K562 (cell line): ENCODE measurements around the gene TBX6. TPM values are rescaled to one million over a fixed set of nuclear protein-coding genes. Genes with fewer than 3 reads are reported as not detected.
A peak's percentile ranks its signal among the peaks of the same experiment; 100 is the strongest.

Source experiments
- ARHGAP35 ChIP-seq: fragments of 450-650 bp; IDR thresholded peaks from 2 replicates; pipeline ENCODE4 v1.6.1; 2018; ENCODE audit not compliant: partially characterized antibody
- CSDE1 ChIP-seq, 2 experiments: fragments of 450-650 bp; IDR thresholded peaks; 2 replicates each; pipeline ENCODE4 v1.6.1; 2016; ENCODE audit warnings: mild to moderate bottlenecking in 1 of 2
- ETV5 ChIP-seq: sonication (generic); formaldehyde crosslinking; IDR thresholded peaks from 2 replicates; pipeline ENCODE4 v1.4.0; 2020; ENCODE audit warnings: low read depth, mild to moderate bottlenecking, missing genetic modification reagents
- HINFP ChIP-seq: fragments of 450-650 bp; conservative IDR thresholded peaks from 2 replicates; pipeline ENCODE4 v1.6.1; 2016; ENCODE audit warnings: missing genetic modification characterization, low read depth, mild to moderate bottlenecking, control low read depth, missing compliant biosample characterization
- MAZ ChIP-seq, 2 experiments: fragments of 450-650 bp in 1 of 2; sonication (generic) in 1 of 2; formaldehyde crosslinking; IDR thresholded peaks in 1 of 2; conservative IDR thresholded peaks in 1 of 2; 2 replicates each; pipeline versions ENCODE4 v1.4.0 to v1.5.0; 2020; ENCODE audit warnings: mild to moderate bottlenecking in 1 of 2, missing genetic modification reagents in 1 of 2
- RBM22 ChIP-seq: fragments of 200-400 bp; formaldehyde crosslinking; IDR thresholded peaks from 2 replicates; pipeline ENCODE4 v1.6.1; 2018; ENCODE audit warnings: low read length, low read depth; ENCODE audit not compliant: poor library complexity, severe bottlenecking
- SMAD1 ChIP-seq: fragments of 150-350 bp; IDR thresholded peaks from 2 replicates; pipeline ENCODE4 v1.6.1; 2014; ENCODE audit warnings: low read length, low read depth; ENCODE audit not compliant: partially characterized antibody
- ZBTB9 ChIP-seq: fragments of 450-650 bp; formaldehyde crosslinking; IDR thresholded peaks from 2 replicates; pipeline ENCODE4 v1.4.0; 2020; ENCODE audit warnings: mild to moderate bottlenecking, moderate library complexity
- ZNF707 ChIP-seq: fragments of 250-450 bp; sonication (Bioruptor Pico); conservative IDR thresholded peaks from 2 replicates; pipeline ENCODE4 v1.8.0; 2022; ENCODE audit warnings: inconsistent platforms, mild to moderate bottlenecking, moderate library complexity
- polyA plus RNA-seq, 8 experiments: library from polyadenylated mRNA; depleted of rRNA in 4 of 8; stranded (reverse) in 5 of 8; unstranded in 3 of 8; fragments of >200 nt; fragmentation: Nextera tagmentation in 2 of 8; fragmentation: Illumina TruSeq in 1 of 8; extraction: Ambion mirVana in 2 of 8; extraction: Trizol in 1 of 8; gene quantifications; 2 replicates each; pipeline versions ENCODE4 v1.2.1 to v1.2.3, GENCODE V29; 2011 to 2014; ENCODE audit warnings: inconsistent platforms in 1 of 8, missing spikeins in 1 of 8
- total RNA-seq, 7 experiments: library from RNA; depleted of rRNA in 6 of 7; stranded (reverse); fragments of >200 nt in 6 of 7; fragmentation: Illumina TruSeq in 2 of 7; extraction: Trizol in 2 of 7; gene quantifications; 2 replicates each; pipeline versions ENCODE4 v1.2.1 to v1.2.3, GENCODE V29; 2011 to 2021; ENCODE audit warnings: low replicate concordance in 1 of 7
- TF ChIP-seq, protein P1 (sequence below): sonication (generic); formaldehyde crosslinking; IDR thresholded peaks from 2 replicates; pipeline ENCODE4 v1.8.0; 2022; ENCODE audit warnings: mild to moderate bottlenecking, missing genetic modification reagents
- TF ChIP-seq, protein P2 (sequence below): fragments of 250-450 bp; sonication (Bioruptor Pico); IDR thresholded peaks from 2 replicates; pipeline ENCODE4 v1.9.0; 2021; ENCODE audit warnings: mild to moderate bottlenecking, inconsistent platforms
- TF ChIP-seq, protein P3 (sequence below): conservative IDR thresholded peaks from 2 replicates; pipeline ENCODE4 v1.6.1; 2011; ENCODE audit warnings: low read depth, mild to moderate bottlenecking, low read length; ENCODE audit not compliant: control insufficient read depth
- TF ChIP-seq, protein P4 (sequence below): fragments of 450-650 bp; IDR thresholded peaks from 2 replicates; pipeline ENCODE4 v1.6.1; 2016; ENCODE audit warnings: low read depth, mild to moderate bottlenecking, moderate library complexity

TBX6 gene
- total and polyA plus RNA-seq, 9 of the 15 experiments (the other 6 are each of a cell fraction or from before 2014, with no cell fraction given) = 0.07 to 0.58 (median 0.11) TPM; not detected in 2

- no peak for TF ChIP-seq HINFP (tag)
- peak; percentile 84 for TF ChIP-seq ETV5 (CRISPR knock-in tag)
- TF ChIP-seq, protein P1, sequence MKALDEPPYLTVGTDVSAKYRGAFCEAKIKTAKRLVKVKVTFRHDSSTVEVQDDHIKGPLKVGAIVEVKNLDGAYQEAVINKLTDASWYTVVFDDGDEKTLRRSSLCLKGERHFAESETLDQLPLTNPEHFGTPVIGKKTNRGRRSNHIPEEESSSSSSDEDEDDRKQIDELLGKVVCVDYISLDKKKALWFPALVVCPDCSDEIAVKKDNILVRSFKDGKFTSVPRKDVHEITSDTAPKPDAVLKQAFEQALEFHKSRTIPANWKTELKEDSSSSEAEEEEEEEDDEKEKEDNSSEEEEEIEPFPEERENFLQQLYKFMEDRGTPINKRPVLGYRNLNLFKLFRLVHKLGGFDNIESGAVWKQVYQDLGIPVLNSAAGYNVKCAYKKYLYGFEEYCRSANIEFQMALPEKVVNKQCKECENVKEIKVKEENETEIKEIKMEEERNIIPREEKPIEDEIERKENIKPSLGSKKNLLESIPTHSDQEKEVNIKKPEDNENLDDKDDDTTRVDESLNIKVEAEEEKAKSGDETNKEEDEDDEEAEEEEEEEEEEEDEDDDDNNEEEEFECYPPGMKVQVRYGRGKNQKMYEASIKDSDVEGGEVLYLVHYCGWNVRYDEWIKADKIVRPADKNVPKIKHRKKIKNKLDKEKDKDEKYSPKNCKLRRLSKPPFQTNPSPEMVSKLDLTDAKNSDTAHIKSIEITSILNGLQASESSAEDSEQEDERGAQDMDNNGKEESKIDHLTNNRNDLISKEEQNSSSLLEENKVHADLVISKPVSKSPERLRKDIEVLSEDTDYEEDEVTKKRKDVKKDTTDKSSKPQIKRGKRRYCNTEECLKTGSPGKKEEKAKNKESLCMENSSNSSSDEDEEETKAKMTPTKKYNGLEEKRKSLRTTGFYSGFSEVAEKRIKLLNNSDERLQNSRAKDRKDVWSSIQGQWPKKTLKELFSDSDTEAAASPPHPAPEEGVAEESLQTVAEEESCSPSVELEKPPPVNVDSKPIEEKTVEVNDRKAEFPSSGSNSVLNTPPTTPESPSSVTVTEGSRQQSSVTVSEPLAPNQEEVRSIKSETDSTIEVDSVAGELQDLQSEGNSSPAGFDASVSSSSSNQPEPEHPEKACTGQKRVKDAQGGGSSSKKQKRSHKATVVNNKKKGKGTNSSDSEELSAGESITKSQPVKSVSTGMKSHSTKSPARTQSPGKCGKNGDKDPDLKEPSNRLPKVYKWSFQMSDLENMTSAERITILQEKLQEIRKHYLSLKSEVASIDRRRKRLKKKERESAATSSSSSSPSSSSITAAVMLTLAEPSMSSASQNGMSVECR (CRISPR knock-in tag) = peak; percentile 77
- peak; percentile 88 for TF ChIP-seq SMAD1
- no peak for TF ChIP-seq ZNF707 (CRISPR knock-in tag)
- TF ChIP-seq, protein P2, sequence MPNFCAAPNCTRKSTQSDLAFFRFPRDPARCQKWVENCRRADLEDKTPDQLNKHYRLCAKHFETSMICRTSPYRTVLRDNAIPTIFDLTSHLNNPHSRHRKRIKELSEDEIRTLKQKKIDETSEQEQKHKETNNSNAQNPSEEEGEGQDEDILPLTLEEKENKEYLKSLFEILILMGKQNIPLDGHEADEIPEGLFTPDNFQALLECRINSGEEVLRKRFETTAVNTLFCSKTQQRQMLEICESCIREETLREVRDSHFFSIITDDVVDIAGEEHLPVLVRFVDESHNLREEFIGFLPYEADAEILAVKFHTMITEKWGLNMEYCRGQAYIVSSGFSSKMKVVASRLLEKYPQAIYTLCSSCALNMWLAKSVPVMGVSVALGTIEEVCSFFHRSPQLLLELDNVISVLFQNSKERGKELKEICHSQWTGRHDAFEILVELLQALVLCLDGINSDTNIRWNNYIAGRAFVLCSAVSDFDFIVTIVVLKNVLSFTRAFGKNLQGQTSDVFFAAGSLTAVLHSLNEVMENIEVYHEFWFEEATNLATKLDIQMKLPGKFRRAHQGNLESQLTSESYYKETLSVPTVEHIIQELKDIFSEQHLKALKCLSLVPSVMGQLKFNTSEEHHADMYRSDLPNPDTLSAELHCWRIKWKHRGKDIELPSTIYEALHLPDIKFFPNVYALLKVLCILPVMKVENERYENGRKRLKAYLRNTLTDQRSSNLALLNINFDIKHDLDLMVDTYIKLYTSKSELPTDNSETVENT (CRISPR knock-in tag) = peak; percentile 56; the same call in 1 of the 2 replicates
- TF ChIP-seq ARHGAP35 = no peak
- TF ChIP-seq ZBTB9 (CRISPR knock-in tag) = 0 out of 2 replicates have a peak, but pooled peaks have one; percentile 41
- peak; percentile 66 to 71; a peak in 3 of 4 replicates for TF ChIP-seq MAZ (CRISPR knock-in tag; conservative IDR thresholded peaks at IDR 0.05 in 1 of 2, IDR thresholded peaks at IDR 0.05 in 1 of 2)
- TF ChIP-seq, protein P3, sequence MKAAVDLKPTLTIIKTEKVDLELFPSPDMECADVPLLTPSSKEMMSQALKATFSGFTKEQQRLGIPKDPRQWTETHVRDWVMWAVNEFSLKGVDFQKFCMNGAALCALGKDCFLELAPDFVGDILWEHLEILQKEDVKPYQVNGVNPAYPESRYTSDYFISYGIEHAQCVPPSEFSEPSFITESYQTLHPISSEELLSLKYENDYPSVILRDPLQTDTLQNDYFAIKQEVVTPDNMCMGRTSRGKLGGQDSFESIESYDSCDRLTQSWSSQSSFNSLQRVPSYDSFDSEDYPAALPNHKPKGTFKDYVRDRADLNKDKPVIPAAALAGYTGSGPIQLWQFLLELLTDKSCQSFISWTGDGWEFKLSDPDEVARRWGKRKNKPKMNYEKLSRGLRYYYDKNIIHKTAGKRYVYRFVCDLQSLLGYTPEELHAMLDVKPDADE = peak; percentile 28; the same call in 1 of the 2 replicates
- TF ChIP-seq CSDE1 (IDR thresholded peaks at IDR 0.05) = 0 out of 4 replicates have a peak, but pooled peaks of 1 of the 2 experiments have one; percentile 46
- TF ChIP-seq, protein P4, sequence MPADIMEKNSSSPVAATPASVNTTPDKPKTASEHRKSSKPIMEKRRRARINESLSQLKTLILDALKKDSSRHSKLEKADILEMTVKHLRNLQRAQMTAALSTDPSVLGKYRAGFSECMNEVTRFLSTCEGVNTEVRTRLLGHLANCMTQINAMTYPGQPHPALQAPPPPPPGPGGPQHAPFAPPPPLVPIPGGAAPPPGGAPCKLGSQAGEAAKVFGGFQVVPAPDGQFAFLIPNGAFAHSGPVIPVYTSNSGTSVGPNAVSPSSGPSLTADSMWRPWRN = 0 out of 2 replicates have a peak, but pooled peaks have one; percentile 31
- peak; percentile 35 for TF ChIP-seq RBM22
Measured at GRCh38 chr16:30075503-30076275, 16.0 kb downstream of the TBX6 start, which contains the start of gene PPP4C (continued).
